A673 (cell line): ENCODE measurements around the gene ADAMTS2. TPM values are rescaled to one million over a fixed set of nuclear protein-coding genes. Genes with fewer than 3 reads are reported as not detected.

Experiments
- BruUV-seq: library from RNA; stranded (reverse); fragments of 400-500 nt; replicated peaks from 2 replicates; lab custom pipeline; 2021; lab: Mats Ljungman, UMichigan
- CTCF ChIA-PET: fragments of 300-600 bp; sonication (Branson Sonifier 250); formaldehyde crosslinking; loops from one replicate; lab custom pipeline; 2022; ENCODE audit warnings: antibody characterized with exemption; lab: Charles Lee
- POLR2A ChIA-PET: fragments of 300-600 bp; sonication (Branson Sonifier 250); formaldehyde crosslinking; loops from one replicate; lab custom pipeline; 2022; ENCODE audit warnings: antibody characterized with exemption; ENCODE audit not compliant: low non-redundant PET; lab: Charles Lee
- DNase-seq: peaks from one replicate; pipeline ENCODE4 v3.0.0-alpha.2; 2015; ENCODE audit warnings: low spot score
- H3K27ac ChIP-seq: fragments of 200-600 bp; sonication (generic); 2 replicates; pipeline ENCODE4 v1.5.1; 2016; ENCODE audit warnings: mixed run types, low read depth, mild to moderate bottlenecking, mixed read lengths, antibody characterized with exemption, low read length; ENCODE audit not compliant: poor library complexity, severe bottlenecking
- H3K27me3 ChIP-seq: fragments of 200-600 bp; sonication (generic); replicated peaks from 2 replicates; pipeline ENCODE4 v1.6.1; 2017; ENCODE audit warnings: mixed run types, low read depth, mild to moderate bottlenecking, mixed read lengths, antibody characterized with exemption, low read length; ENCODE audit not compliant: insufficient read depth, poor library complexity
- H3K36me3 ChIP-seq: fragments of 200-600 bp; sonication (generic); 2 replicates; pipeline ENCODE4 v1.6.1; 2016; ENCODE audit warnings: mixed run types, mild to moderate bottlenecking, mixed read lengths, antibody characterized with exemption, low read length; ENCODE audit not compliant: insufficient read depth, poor library complexity, severe bottlenecking
- H3K4me1 ChIP-seq: fragments of 200-600 bp; sonication (generic); 2 replicates; pipeline ENCODE4 v1.6.1; 2017; ENCODE audit warnings: mixed run types, mild to moderate bottlenecking, mixed read lengths, antibody characterized with exemption, low read length; ENCODE audit not compliant: insufficient read depth, poor library complexity, severe bottlenecking
- H3K4me3 ChIP-seq: fragments of 200-600 bp; sonication (generic); 2 replicates; pipeline ENCODE4 v1.5.1; 2016; ENCODE audit warnings: low read depth, mixed run types, mild to moderate bottlenecking, mixed read lengths, low read length; ENCODE audit not compliant: poor library complexity, severe bottlenecking
- H3K9me3 ChIP-seq: fragments of 200-600 bp; sonication (generic); 2 replicates; pipeline ENCODE4 v1.6.1; 2016; ENCODE audit warnings: mixed run types, low read depth, mild to moderate bottlenecking, mixed read lengths, antibody characterized with exemption, low read length; ENCODE audit not compliant: poor library complexity, severe bottlenecking
- EZH2 ChIP-seq: fragments of 200-600 bp; sonication (generic); IDR thresholded peaks from 2 replicates; pipeline ENCODE4 v1.6.1; 2017; ENCODE audit warnings: borderline replicate concordance, low read depth, mild to moderate bottlenecking, mixed read lengths, antibody characterized with exemption, low read length; ENCODE audit not compliant: poor library complexity, severe bottlenecking
- intact Hi-C: fragments of 100-400 bp; cut with micrococcal nuclease; formaldehyde crosslinking; loops from one replicate; pipeline ENCODE4 v1.10.0; 2022; ENCODE audit not compliant: unreplicated experiment
- total RNA-seq: library from RNA; stranded (reverse); gene quantifications from 2 replicates; pipeline ENCODE4 v1.2.3, GENCODE V29; 2021
- TF ChIP-seq, protein P1 (sequence below): fragments of 300-800, 200-600 bp; sonication (generic); conservative IDR thresholded peaks from 2 replicates; pipeline ENCODE4 v1.5.1; 2017; ENCODE audit warnings: low read depth, mild to moderate bottlenecking, antibody characterized with exemption, low read length, moderate library complexity, mixed read lengths

ADAMTS2 gene
- total RNA-seq, 1 experiment from 2014 or later = 0.39 TPM

DNA sequence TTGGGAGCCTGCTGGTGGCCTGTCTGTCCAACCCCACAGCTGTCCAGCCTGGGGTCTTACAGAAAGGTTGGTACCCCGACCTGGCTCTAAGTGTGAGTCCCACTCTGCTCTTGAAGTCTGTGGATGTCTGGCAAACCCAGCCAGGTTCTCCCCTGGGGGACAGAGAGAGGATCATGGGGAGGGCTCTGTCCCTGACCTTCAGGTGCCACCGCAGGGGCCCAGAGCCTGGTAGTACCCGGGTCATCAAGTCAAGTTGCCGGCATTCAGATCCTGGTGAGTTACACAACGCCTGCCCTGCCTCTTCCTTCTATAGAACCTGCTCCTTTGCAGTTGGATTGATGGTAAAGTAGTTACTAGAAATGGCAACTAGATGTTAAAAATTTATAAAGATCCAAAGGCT is 66.7 kb downstream of the ADAMTS2 start:
- no peak overlapping the region for H3K27ac ChIP-seq
- DNase-seq = no peak
- intact Hi-C loops = no loop called here
- BruUV-seq = no TSS peak
- H3K4me3 ChIP-seq = no peak overlapping the region
- ChIA-PET CTCF (no interaction called here), POLR2A (interaction anchor here (0.6 to 0.7 kb wide), 2 partner anchors 11 to 1181 kb away, joined by 3 to 5 read pairs; no protein-coding TSS in a partner anchor)
- no peaks in the 10 kb centered on the region for H3K27me3 ChIP-seq
- TF ChIP-seq, protein P1, sequence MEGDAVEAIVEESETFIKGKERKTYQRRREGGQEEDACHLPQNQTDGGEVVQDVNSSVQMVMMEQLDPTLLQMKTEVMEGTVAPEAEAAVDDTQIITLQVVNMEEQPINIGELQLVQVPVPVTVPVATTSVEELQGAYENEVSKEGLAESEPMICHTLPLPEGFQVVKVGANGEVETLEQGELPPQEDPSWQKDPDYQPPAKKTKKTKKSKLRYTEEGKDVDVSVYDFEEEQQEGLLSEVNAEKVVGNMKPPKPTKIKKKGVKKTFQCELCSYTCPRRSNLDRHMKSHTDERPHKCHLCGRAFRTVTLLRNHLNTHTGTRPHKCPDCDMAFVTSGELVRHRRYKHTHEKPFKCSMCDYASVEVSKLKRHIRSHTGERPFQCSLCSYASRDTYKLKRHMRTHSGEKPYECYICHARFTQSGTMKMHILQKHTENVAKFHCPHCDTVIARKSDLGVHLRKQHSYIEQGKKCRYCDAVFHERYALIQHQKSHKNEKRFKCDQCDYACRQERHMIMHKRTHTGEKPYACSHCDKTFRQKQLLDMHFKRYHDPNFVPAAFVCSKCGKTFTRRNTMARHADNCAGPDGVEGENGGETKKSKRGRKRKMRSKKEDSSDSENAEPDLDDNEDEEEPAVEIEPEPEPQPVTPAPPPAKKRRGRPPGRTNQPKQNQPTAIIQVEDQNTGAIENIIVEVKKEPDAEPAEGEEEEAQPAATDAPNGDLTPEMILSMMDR = no peak
- no peak for TF ChIP-seq EZH2
- H3K4me1 ChIP-seq = no peaks in the 10 kb centered on the region
- no peaks in the 10 kb centered on the region for H3K36me3 ChIP-seq
- H3K9me3 ChIP-seq = no peaks in the 10 kb centered on the region

DNA sequence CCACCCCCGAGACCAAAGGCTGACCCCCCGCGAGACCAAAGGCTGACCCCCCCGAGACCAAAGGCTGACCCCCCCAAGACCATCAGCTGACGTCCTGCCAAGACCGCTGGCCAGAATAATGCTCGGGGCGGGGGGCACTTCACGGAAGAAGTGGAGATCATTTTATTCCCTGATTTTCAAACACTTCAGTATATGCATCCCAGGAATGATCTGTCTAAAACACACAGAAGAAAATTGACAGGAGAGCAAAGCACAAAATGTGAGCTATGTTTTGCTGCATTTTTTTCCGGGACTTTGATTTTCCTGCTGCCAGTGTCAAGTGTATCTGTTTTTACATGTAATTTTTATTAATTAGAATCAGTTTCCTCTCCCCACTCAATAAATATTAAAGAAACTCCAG is 67.1 kb downstream of the ADAMTS2 start:
- intact Hi-C loops = no loop called here
- Histone ChIP-seq H3K36me3 (no peaks in the 10 kb centered on the region), H3K4me3 (no peak overlapping the region), H3K4me1 (no peaks in the 10 kb centered on the region), H3K9me3 (no peaks in the 10 kb centered on the region), H3K27ac (no peak overlapping the region), H3K27me3 (no peaks in the 10 kb centered on the region)
- no TSS peak for BruUV-seq
- POLR2A ChIA-PET = interaction anchor here (0.6 to 0.7 kb wide), 2 partner anchors 11 to 1180 kb away, joined by 3 to 5 read pairs; no protein-coding TSS in a partner anchor
- TF ChIP-seq, protein P1 = no peak
- no peak for TF ChIP-seq EZH2
- CTCF ChIA-PET = no interaction called here
- DNase-seq = peak; percentile 21

DNA sequence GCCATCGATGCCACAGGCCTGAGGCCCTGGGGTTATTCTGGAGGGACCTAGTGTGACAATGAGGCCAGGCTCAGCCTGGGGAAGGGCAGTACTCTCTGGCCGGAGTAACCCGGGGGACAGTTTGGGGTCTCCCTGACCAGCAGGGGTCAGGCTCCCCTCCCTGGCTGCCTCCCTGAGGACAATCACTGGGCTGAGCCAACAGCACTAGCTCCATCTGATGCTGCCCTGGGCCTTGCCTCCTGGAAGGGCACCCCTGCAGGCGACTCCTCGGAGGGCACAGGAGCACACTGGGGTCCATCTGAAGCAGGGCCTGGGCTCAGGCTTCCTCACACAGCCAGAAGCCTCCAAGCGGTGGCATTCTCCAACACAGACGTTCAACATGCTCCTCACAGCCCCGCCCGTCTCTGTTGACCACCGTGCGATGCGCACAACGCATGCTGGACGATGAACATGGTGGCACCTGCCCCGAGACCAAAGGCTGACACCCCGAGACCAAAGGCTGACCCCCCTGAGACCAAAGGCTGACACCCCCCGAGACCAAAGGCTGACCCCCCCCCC is 68.3 kb downstream of the ADAMTS2 start:
- H3K27ac ChIP-seq = no peak overlapping the region
- no peak overlapping the region for H3K4me3 ChIP-seq
- H3K36me3 ChIP-seq = no peaks in the 10 kb centered on the region
- no TSS peak for BruUV-seq
- no peaks in the 10 kb centered on the region for H3K27me3 ChIP-seq
- H3K4me1 ChIP-seq = no peaks in the 10 kb centered on the region
- CTCF ChIA-PET = no interaction called here
- TF ChIP-seq EZH2 = no peak
- TF ChIP-seq, protein P1 = 0 out of 2 replicates have a peak, but pooled peaks have one; percentile 11
- POLR2A ChIA-PET = no interaction called here
- intact Hi-C loops = no loop called here
- DNase-seq = peak; percentile 6
- H3K9me3 ChIP-seq = no peaks in the 10 kb centered on the region
